ENCODE data around the gene SDHA. TPM values are rescaled to one million over a fixed set of nuclear protein-coding genes. Genes with fewer than 3 reads are reported as not detected.

The SDHA gene
- polyA plus RNA-seq, 2 of the 4 experiments (the other 2 are of a cell fraction), result 115 to 134 TPM

- FAIRE-seq, result no peak
- 74% methylated on average over 26 of the region's 37 CpGs for WGBS (ENCODE audit: missing lambda C conversion rate)
- CTCF ChIA-PET, result interaction anchor here (1.2 to 1.4 kb wide), 3 partner anchors 9 to 41 kb away, joined by 3 to 4 read pairs (median 3); no protein-coding TSS in a partner anchor
- DNase-seq (ENCODE audit: low read depth in 1 of 2, low spot score in 1 of 2), result no peak
- no peak for TF ChIP-seq NR3C1 (IDR thresholded peaks at IDR 0.05)
- TF ChIP-seq RFX5 (IDR thresholded peaks at IDR 0.05), result no peak
- no peak for TF ChIP-seq SMC3 (IDR thresholded peaks at IDR 0.05)
- no peak for TF ChIP-seq CHD2 (IDR thresholded peaks at IDR 0.05; ENCODE audit: low read length, partially characterized antibody)
- TF ChIP-seq MAZ (IDR thresholded peaks at IDR 0.05; ENCODE audit: borderline replicate concordance, low read depth, low read length), result no peak
- no peak for TF ChIP-seq PBX3 (IDR thresholded peaks at IDR 0.05)
- no peak for TF ChIP-seq RARB (CRISPR knock-in tag; IDR thresholded peaks at IDR 0.05)
- TF ChIP-seq NFE2L2 (conservative IDR thresholded peaks at IDR 0.05; ENCODE audit: low read length), result no peak
- no peak for TF ChIP-seq ZNF302 (CRISPR knock-in tag; IDR thresholded peaks at IDR 0.05)
- no peak for TF ChIP-seq KDM1A (IDR thresholded peaks at IDR 0.05; ENCODE audit: low read depth)
- no peak for TF ChIP-seq MYC (IDR thresholded peaks at IDR 0.05; ENCODE audit: borderline replicate concordance, low read length)
- H3K4me3 ChIP-seq, result no peak overlapping the region
- no peak for ATAC-seq
- no peaks in the 10 kb centered on the region for H3K4me1 ChIP-seq
- no peak overlapping the region for H3K4me2 ChIP-seq
- POLR2A ChIA-PET, result no interaction called here
- H3K27ac ChIP-seq, result no peak overlapping the region
- H3K9me3 ChIP-seq, result no peaks in the 10 kb centered on the region
Observed at GRCh38 chr5:170971-171800, 46.9 kb upstream of the SDHA start.

DNA sequence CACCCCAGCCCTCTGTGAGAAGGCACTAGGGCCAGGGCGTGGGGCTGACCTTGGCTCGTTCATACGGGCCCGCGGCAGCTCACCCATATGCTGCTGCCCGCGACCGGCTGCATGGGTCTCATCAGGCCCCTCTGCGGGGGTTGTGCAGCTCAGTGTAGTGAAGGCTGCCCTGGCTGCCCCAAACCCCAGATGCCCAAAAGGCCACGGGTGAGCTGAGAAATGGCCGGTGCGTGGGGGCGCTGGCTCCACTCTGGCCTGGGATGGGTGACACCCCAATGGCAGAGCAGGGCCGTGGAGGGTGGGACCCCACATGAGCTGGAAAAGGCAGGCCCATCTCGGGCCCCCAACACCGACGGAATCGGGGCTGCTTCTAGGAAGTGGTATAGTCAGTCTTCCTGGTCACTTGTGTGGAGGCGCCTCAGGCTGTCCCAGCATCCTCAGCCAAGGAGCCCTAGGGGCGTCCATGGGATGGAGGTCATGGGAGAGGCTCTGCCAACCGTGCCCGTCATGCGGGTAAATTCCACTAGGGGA is 46.3 kb upstream of the SDHA start:
- POLR2A ChIA-PET, result no interaction called here
- Histone ChIP-seq H3K4me3 (no peak overlapping the region), H3K4me2 (no peak overlapping the region), H3K4me1 (no peaks in the 10 kb centered on the region), H3K27ac (no peak overlapping the region), H3K9me3 (no peaks in the 10 kb centered on the region)
- ATAC-seq (no peak; a peak in 1 of 6 replicates), FAIRE-seq (no peak), DNase-seq (ENCODE audit: low read depth in 1 of 2, low spot score in 1 of 2) (no peak)
- 65% methylated on average over 10 of the region's 23 CpGs for WGBS (ENCODE audit: missing lambda C conversion rate)
- CTCF ChIA-PET, result interaction anchor here (1.2 to 1.4 kb wide), 3 partner anchors 9 to 42 kb away, joined by 3 to 4 read pairs (median 3); no protein-coding TSS in a partner anchor
- no peak for TF ChIP-seq HEYL (CRISPR knock-in tag; IDR thresholded peaks at IDR 0.05)
- no peak for TF ChIP-seq TFCP2L1 (CRISPR knock-in tag; IDR thresholded peaks at IDR 0.05)
- no peak for TF ChIP-seq EP300 (IDR thresholded peaks at IDR 0.05)
- no peak for TF ChIP-seq HES2 (IDR thresholded peaks at IDR 0.05)
- TF ChIP-seq JUN (IDR thresholded peaks at IDR 0.05), result no peak
- TF ChIP-seq, protein P1, sequence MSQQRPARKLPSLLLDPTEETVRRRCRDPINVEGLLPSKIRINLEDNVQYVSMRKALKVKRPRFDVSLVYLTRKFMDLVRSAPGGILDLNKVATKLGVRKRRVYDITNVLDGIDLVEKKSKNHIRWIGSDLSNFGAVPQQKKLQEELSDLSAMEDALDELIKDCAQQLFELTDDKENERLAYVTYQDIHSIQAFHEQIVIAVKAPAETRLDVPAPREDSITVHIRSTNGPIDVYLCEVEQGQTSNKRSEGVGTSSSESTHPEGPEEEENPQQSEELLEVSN (IDR thresholded peaks at IDR 0.05; ENCODE audit: borderline replicate concordance, low read depth), result no peak
- TF ChIP-seq, protein P2, sequence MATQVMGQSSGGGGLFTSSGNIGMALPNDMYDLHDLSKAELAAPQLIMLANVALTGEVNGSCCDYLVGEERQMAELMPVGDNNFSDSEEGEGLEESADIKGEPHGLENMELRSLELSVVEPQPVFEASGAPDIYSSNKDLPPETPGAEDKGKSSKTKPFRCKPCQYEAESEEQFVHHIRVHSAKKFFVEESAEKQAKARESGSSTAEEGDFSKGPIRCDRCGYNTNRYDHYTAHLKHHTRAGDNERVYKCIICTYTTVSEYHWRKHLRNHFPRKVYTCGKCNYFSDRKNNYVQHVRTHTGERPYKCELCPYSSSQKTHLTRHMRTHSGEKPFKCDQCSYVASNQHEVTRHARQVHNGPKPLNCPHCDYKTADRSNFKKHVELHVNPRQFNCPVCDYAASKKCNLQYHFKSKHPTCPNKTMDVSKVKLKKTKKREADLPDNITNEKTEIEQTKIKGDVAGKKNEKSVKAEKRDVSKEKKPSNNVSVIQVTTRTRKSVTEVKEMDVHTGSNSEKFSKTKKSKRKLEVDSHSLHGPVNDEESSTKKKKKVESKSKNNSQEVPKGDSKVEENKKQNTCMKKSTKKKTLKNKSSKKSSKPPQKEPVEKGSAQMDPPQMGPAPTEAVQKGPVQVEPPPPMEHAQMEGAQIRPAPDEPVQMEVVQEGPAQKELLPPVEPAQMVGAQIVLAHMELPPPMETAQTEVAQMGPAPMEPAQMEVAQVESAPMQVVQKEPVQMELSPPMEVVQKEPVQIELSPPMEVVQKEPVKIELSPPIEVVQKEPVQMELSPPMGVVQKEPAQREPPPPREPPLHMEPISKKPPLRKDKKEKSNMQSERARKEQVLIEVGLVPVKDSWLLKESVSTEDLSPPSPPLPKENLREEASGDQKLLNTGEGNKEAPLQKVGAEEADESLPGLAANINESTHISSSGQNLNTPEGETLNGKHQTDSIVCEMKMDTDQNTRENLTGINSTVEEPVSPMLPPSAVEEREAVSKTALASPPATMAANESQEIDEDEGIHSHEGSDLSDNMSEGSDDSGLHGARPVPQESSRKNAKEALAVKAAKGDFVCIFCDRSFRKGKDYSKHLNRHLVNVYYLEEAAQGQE (IDR thresholded peaks at IDR 0.05), result no peak
- TF ChIP-seq RARB (CRISPR knock-in tag; IDR thresholded peaks at IDR 0.05), result no peak
- TF ChIP-seq BHLHE40 (IDR thresholded peaks at IDR 0.05; ENCODE audit: low read depth, low read length), result no peak
